Progenitor cell of endocrine pancreas (in vitro differentiated cells): Measurements from ENCODE around the gene SORCS2. TPM values are rescaled to one million over a fixed set of nuclear protein-coding genes. Genes with fewer than 3 reads are reported as not detected.
A peak's percentile ranks its signal among the peaks of the same experiment; 100 is the strongest.

Experiments used
- DNase-seq: peaks from one replicate; pipeline ENCODE4 v3.0.0; 2021; ENCODE audit warnings: low spot score; ENCODE audit not compliant: unreplicated experiment
- H3K27ac Mint-ChIP-seq: 2 replicates; pipeline ENCODE4 v1.8.0; 2021; ENCODE audit warnings: mild to moderate bottlenecking, moderate library complexity, mixed read lengths
- H3K27me3 Mint-ChIP-seq: 2 replicates; pipeline ENCODE4 v1.8.0; 2021; ENCODE audit warnings: mixed read lengths
- H3K36me3 Mint-ChIP-seq: 2 replicates; pipeline ENCODE4 v1.8.0; 2022; ENCODE audit warnings: mixed read lengths; ENCODE audit not compliant: insufficient read depth
- H3K4me1 Mint-ChIP-seq: 2 replicates; pipeline ENCODE4 v1.8.0; 2021; ENCODE audit warnings: low read depth, mixed read lengths
- H3K4me3 Mint-ChIP-seq: 2 replicates; pipeline ENCODE4 v1.8.0; 2021; ENCODE audit warnings: low read depth, mild to moderate bottlenecking, moderate library complexity, mixed read lengths
- H3K9me3 Mint-ChIP-seq: 2 replicates; pipeline ENCODE4 v1.8.0; 2021; ENCODE audit warnings: low read depth, mixed read lengths
- total RNA-seq: library from RNA; stranded (reverse); gene quantifications from 2 replicates; pipeline ENCODE4 v1.2.1, GENCODE V29; 2021
- TF ChIP-seq, protein P1 (sequence below): fragments of 200-600 bp; sonication (generic); IDR thresholded peaks from one replicate; pipeline ENCODE4 v1.5.0; 2021; ENCODE audit warnings: antibody characterized with exemption, mild to moderate bottlenecking; ENCODE audit not compliant: unreplicated experiment

SORCS2 gene
- total RNA-seq, 1 donor from 2014 or later: 2.2 TPM

DNA sequence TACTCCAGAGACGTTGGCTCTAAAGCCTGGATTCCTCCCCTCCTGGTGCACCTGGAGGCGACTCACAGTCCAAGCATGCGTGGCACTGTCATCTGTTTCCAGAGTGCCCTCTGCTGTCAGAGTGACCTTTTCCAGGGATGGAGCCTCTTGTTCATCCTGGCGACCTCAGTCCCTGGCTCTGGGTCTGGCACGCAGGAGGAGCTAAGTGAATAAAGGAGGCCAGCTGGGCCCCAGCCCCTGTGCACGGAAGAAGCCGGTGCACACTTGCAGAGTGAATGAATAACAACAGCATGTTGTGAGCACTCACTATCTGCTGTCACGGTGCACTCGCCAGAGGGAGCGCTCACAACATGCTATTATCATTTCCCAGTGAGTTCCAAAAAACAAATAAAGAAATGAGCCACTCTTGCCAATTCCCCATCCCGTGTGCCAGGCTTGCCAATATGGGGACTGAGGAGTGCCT, 270.2 kb downstream of the SORCS2 start:
- no peak for DNase-seq
- TF ChIP-seq, protein P1, sequence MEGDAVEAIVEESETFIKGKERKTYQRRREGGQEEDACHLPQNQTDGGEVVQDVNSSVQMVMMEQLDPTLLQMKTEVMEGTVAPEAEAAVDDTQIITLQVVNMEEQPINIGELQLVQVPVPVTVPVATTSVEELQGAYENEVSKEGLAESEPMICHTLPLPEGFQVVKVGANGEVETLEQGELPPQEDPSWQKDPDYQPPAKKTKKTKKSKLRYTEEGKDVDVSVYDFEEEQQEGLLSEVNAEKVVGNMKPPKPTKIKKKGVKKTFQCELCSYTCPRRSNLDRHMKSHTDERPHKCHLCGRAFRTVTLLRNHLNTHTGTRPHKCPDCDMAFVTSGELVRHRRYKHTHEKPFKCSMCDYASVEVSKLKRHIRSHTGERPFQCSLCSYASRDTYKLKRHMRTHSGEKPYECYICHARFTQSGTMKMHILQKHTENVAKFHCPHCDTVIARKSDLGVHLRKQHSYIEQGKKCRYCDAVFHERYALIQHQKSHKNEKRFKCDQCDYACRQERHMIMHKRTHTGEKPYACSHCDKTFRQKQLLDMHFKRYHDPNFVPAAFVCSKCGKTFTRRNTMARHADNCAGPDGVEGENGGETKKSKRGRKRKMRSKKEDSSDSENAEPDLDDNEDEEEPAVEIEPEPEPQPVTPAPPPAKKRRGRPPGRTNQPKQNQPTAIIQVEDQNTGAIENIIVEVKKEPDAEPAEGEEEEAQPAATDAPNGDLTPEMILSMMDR: peak; percentile 13
- no peaks in the 10 kb centered on the region for H3K36me3 Mint-ChIP-seq
- no peak overlapping the region for H3K27ac Mint-ChIP-seq
- no peaks in the 10 kb centered on the region for H3K27me3 Mint-ChIP-seq
- H3K9me3 Mint-ChIP-seq: no peaks in the 10 kb centered on the region
- no peak overlapping the region for H3K4me3 Mint-ChIP-seq
- peaks cover 5% of the 10 kb centered on the region for H3K4me1 Mint-ChIP-seq

DNA sequence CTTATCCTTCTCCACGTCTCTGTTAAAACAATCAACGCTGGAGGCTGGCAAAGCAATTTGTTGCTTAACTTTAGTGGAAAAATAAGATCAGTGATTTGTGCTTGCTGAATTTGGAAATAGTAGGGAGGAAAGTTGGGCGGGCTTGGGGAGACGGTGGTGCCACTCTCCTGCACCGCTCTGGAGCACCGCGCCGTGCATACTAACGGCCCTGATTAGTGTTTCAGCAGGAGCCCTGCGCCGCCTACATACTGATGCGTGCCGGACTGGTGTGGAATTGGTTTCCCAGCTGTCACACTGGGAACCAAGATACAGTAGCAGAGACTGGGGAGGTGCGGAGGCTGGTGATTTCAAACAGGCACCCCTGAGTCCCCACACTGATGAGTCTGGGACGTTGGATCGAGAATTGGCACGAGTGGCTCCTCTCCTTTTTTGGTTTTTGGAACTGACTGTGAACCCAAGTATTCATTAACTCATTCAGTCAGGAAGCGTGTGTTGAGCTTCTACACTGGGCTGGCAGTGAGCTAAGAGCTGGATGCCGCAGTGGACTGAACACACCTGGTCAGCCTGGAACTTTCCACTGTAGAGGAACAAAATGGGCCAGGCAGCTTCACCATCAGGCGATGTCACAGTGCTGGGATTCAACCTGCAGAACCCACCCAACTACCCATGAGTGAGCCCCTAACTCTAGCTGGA, 271.4 kb downstream of the SORCS2 start:
- Mint-ChIP-seq H3K9me3 (no peaks in the 10 kb centered on the region), H3K4me3 (no peak overlapping the region), H3K27ac (no peak overlapping the region), H3K36me3 (no peaks in the 10 kb centered on the region), H3K4me1 (peaks cover 5% of the 10 kb centered on the region), H3K27me3 (peaks cover 3% of the 10 kb centered on the region)
- TF ChIP-seq, protein P1: no peak
- DNase-seq: no peak

DNA sequence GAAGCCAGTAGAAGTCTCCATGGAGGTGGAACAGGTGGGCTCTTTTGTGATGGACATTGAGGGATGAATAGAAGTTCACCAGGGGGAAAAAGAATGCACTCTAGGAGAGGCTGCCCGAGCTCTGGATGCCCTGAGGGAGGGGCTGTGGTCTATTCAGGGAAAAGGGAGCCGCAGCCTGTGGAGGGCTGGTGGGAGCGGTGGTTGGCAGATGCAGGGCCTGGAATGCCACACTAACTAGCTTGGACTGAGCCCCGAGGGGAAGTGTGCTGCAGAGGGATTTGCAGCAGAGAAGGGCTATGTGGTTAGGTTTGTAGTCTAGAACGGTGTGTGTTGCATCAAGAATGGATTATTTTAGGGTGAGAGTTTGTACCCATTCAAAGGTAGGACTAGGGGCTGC, 271.9 kb downstream of the SORCS2 start:
- Mint-ChIP-seq H3K27ac (no peak overlapping the region), H3K4me3 (no peak overlapping the region), H3K27me3 (peaks cover 6% of the 10 kb centered on the region), H3K9me3 (no peaks in the 10 kb centered on the region), H3K36me3 (no peaks in the 10 kb centered on the region), H3K4me1 (peaks cover 5% of the 10 kb centered on the region)
- TF ChIP-seq, protein P1: no peak
- DNase-seq: no peak

DNA sequence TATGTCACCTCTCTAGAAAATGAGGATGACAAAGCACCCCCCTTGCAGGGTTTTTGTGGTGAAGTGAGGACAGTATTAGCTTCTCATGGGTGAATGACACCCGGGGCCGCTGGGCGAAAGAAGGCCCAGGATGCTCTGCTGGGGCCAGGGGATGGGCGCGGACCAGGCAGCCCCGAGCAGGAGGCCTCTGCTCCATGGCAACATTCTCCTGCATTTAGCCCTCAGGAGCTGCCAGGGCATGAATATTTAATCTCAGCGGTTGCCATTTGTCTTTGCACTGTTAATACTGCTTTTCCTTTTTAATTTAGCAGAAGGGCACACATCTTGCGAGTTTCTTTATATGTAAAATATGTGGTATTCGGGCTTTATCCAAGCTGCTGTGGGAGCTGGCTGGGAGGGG, 272.7 kb downstream of the SORCS2 start:
- peaks cover 6% of the 10 kb centered on the region for H3K27me3 Mint-ChIP-seq
- no peak overlapping the region for H3K4me3 Mint-ChIP-seq
- no peaks in the 10 kb centered on the region for H3K9me3 Mint-ChIP-seq
- H3K27ac Mint-ChIP-seq: no peak overlapping the region
- TF ChIP-seq, protein P1: no peak
- no peaks in the 10 kb centered on the region for H3K36me3 Mint-ChIP-seq
- peaks cover 5% of the 10 kb centered on the region for H3K4me1 Mint-ChIP-seq
- DNase-seq: no peak

DNA sequence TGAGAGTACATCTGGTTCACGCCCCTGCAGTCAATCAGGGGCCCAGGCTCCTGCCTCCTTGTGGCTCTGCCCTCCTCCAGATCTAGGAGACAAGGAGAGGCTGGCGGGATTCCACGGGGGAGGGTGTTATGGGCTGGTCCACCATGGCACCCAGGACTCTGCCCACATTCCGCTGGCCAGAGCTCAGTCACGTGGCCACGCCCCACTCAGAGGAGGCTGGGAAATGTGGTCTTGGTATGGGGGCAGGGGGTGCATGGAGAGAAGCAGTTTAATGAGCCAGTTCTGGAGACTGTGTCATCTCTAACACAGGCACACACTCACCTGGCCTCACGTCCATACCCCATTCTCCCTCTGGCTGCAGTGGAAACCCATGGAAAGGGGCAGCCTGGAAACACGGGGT, 273.9 kb downstream of the SORCS2 start:
- Mint-ChIP-seq H3K9me3 (no peaks in the 10 kb centered on the region), H3K27ac (no peak overlapping the region), H3K27me3 (peaks cover 14% of the 10 kb centered on the region), H3K4me3 (no peak overlapping the region), H3K36me3 (no peaks in the 10 kb centered on the region), H3K4me1 (peaks cover 2% of the 10 kb centered on the region)
- DNase-seq: no peak
- TF ChIP-seq, protein P1: no peak
